HepG2 (cell line): ENCODE data around the gene SLC12A9. TPM values are rescaled to one million over a fixed set of nuclear protein-coding genes. Genes with fewer than 3 reads are reported as not detected.

ENCODE experiments used
- ATF2 ChIP-seq: sonication (generic); formaldehyde crosslinking; IDR thresholded peaks from 2 replicates; pipeline ENCODE4 v1.4.0; 2020; ENCODE audit warnings: missing genetic modification reagents
- FOSL2 ChIP-seq: sonication (generic); formaldehyde crosslinking; IDR thresholded peaks from 2 replicates; pipeline ENCODE4 v1.4.0; 2020; ENCODE audit warnings: missing genetic modification reagents
- HHEX ChIP-seq: IDR thresholded peaks from 2 replicates; pipeline ENCODE4 v1.6.1; 2016; ENCODE audit warnings: control low read depth
- KLF15 ChIP-seq: sonication (generic); formaldehyde crosslinking; IDR thresholded peaks from 2 replicates; pipeline ENCODE4 v1.8.1; 2023; ENCODE audit warnings: borderline replicate concordance, mild to moderate bottlenecking, inconsistent platforms, missing genetic modification reagents, mixed read lengths
- NR2F2 ChIP-seq: IDR thresholded peaks from 2 replicates; pipeline ENCODE4 v1.6.1; 2012; ENCODE audit warnings: low read depth, inconsistent platforms, borderline replicate concordance
- RNF2 ChIP-seq: fragments of 450-650 bp; conservative IDR thresholded peaks from 2 replicates; pipeline ENCODE4 v1.6.1; 2016; ENCODE audit warnings: low read depth
- SKI ChIP-seq: fragments of 450-650 bp; IDR thresholded peaks from one replicate; pipeline ENCODE4 v1.6.1; 2018; ENCODE audit warnings: mild to moderate bottlenecking; ENCODE audit not compliant: partially characterized antibody
- ZBTB42 ChIP-seq: sonication (generic); formaldehyde crosslinking; IDR thresholded peaks from 2 replicates; pipeline ENCODE4 v1.5.0; 2020; ENCODE audit warnings: mild to moderate bottlenecking, missing genetic modification reagents
- ZNF276 ChIP-seq: sonication (generic); formaldehyde crosslinking; IDR thresholded peaks from 2 replicates; pipeline ENCODE4 v1.4.0; 2020; ENCODE audit warnings: mild to moderate bottlenecking, low read depth, missing genetic modification reagents
- ZNF335 ChIP-seq: sonication (generic); formaldehyde crosslinking; IDR thresholded peaks from 2 replicates; pipeline ENCODE4 v1.4.0; 2020; ENCODE audit warnings: missing genetic modification reagents
- ZNF770 ChIP-seq: sonication (generic); formaldehyde crosslinking; IDR thresholded peaks from 2 replicates; pipeline ENCODE4 v1.5.0; 2020; ENCODE audit warnings: mild to moderate bottlenecking, missing genetic modification reagents
- ZNF773 ChIP-seq: sonication (generic); formaldehyde crosslinking; IDR thresholded peaks from 2 replicates; pipeline ENCODE4 v1.4.0; 2020; ENCODE audit warnings: missing genetic modification reagents, borderline replicate concordance
- polyA plus RNA-seq, 8 experiments: library from polyadenylated mRNA; depleted of rRNA in 3 of 8; stranded (reverse) in 7 of 8; unstranded in 1 of 8; fragments of >200 nt; fragmentation: Illumina TruSeq in 4 of 8; extraction: Trizol in 4 of 8; gene quantifications; 2 replicates each; pipeline versions ENCODE4 v1.2.1 to v1.2.3, GENCODE V29; 2011 to 2016; ENCODE audit warnings: low read depth in 4 of 8, missing spikeins in 1 of 8, mixed read lengths in 1 of 8; ENCODE audit not compliant: insufficient read depth in 1 of 8
- total RNA-seq, 5 experiments: library from RNA; depleted of rRNA; stranded (reverse); fragments of >200 nt; fragmentation: Illumina TruSeq; extraction: Trizol; gene quantifications; 2 replicates each; pipeline ENCODE4 v1.2.3, GENCODE V29; 2016; ENCODE audit warnings: low read depth in 1 of 5
- TF ChIP-seq, protein P1 (sequence below): sonication (generic); formaldehyde crosslinking; IDR thresholded peaks from 2 replicates; pipeline ENCODE4 v1.8.0; 2022; ENCODE audit warnings: mild to moderate bottlenecking, missing genetic modification reagents; ENCODE audit not compliant: insufficient replicate concordance
- TF ChIP-seq, protein P2 (sequence below), 2 experiments: IDR thresholded peaks; 2 replicates each; pipeline ENCODE4 v1.6.1; 2011 to 2012; ENCODE audit warnings: low read length in 2 of 2, borderline replicate concordance in 1 of 2, low read depth in 1 of 2, mild to moderate bottlenecking in 1 of 2, moderate library complexity in 1 of 2

Gene SLC12A9
- total and polyA plus RNA-seq, 2 of the 13 experiments (the other 11 are each of a cell fraction or from before 2014, with no cell fraction given), result 8.7 to 16.6 TPM

DNA sequence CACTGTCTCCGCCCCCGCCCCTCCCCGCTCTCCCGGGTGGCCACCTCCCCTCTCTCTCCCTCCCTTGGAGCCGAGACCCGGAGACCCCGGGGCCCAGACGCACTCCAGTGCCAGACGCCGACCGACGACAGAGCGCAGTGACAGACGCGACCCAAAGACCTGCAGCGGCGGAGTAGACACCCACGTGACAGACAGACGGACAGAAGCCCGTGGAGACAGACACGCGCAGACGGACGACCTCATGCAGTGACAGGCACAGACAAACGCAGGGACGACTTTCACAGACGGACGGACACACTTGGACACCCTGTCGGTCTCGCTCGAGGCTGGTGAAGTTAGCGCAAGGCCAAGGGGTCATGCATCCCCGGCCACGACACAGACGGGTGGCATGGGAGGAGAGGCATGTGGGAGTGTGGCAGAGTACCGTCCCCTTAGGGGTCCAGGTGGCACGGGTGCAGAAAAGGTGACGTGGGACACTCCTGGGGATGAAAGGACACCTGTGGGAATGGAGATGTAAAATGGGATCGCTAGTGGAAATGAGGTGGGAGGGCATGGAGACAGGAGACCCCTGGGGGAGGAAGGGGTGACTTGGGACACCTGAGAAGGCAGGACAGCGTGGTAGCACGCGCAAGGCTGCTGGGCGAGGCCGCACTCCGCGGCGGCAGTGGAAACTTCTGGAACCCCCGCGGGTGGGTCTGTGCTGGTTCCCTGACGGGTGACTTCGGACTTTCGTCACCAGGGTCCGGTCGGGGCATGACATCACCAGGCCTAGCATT lies 43.6 kb downstream of the SLC12A9 start (continued):
- TF ChIP-seq, protein P1, sequence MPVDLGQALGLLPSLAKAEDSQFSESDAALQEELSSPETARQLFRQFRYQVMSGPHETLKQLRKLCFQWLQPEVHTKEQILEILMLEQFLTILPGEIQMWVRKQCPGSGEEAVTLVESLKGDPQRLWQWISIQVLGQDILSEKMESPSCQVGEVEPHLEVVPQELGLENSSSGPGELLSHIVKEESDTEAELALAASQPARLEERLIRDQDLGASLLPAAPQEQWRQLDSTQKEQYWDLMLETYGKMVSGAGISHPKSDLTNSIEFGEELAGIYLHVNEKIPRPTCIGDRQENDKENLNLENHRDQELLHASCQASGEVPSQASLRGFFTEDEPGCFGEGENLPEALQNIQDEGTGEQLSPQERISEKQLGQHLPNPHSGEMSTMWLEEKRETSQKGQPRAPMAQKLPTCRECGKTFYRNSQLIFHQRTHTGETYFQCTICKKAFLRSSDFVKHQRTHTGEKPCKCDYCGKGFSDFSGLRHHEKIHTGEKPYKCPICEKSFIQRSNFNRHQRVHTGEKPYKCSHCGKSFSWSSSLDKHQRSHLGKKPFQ (CRISPR knock-in tag), result peak; percentile 24
- TF ChIP-seq, protein P2, sequence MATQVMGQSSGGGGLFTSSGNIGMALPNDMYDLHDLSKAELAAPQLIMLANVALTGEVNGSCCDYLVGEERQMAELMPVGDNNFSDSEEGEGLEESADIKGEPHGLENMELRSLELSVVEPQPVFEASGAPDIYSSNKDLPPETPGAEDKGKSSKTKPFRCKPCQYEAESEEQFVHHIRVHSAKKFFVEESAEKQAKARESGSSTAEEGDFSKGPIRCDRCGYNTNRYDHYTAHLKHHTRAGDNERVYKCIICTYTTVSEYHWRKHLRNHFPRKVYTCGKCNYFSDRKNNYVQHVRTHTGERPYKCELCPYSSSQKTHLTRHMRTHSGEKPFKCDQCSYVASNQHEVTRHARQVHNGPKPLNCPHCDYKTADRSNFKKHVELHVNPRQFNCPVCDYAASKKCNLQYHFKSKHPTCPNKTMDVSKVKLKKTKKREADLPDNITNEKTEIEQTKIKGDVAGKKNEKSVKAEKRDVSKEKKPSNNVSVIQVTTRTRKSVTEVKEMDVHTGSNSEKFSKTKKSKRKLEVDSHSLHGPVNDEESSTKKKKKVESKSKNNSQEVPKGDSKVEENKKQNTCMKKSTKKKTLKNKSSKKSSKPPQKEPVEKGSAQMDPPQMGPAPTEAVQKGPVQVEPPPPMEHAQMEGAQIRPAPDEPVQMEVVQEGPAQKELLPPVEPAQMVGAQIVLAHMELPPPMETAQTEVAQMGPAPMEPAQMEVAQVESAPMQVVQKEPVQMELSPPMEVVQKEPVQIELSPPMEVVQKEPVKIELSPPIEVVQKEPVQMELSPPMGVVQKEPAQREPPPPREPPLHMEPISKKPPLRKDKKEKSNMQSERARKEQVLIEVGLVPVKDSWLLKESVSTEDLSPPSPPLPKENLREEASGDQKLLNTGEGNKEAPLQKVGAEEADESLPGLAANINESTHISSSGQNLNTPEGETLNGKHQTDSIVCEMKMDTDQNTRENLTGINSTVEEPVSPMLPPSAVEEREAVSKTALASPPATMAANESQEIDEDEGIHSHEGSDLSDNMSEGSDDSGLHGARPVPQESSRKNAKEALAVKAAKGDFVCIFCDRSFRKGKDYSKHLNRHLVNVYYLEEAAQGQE (IDR thresholded peaks at IDR 0.05; ENCODE audit: borderline replicate concordance in 1 of 2, low read depth in 1 of 2, low read length in 2 of 2), result no peak
- TF ChIP-seq ZNF770 (CRISPR knock-in tag) (no peak), ATF2 (peak; percentile 72), ZNF335 (CRISPR knock-in tag) (no peak), FOSL2 (CRISPR knock-in tag) (no peak), SKI (peak; percentile 59), NR2F2 (no peak), KLF15 (CRISPR knock-in tag) (no peak), RNF2 (peak; percentile 40), ZNF276 (CRISPR knock-in tag) (no peak), HHEX (CRISPR knock-in tag) (no peak), ZBTB42 (no peak), ZNF773 (CRISPR knock-in tag) (no peak)
